ENCODE results near the gene HNRNPLL. TPM values are rescaled to one million over a fixed set of nuclear protein-coding genes. Genes with fewer than 3 reads are reported as not detected.
A peak's percentile ranks its signal among the peaks of the same experiment; 100 is the strongest.

Gene HNRNPLL
- total and polyA plus RNA-seq, 2 of the 13 experiments (the other 11 are each of a cell fraction or from before 2014, with no cell fraction given), result 49.4 to 103 TPM

DNA sequence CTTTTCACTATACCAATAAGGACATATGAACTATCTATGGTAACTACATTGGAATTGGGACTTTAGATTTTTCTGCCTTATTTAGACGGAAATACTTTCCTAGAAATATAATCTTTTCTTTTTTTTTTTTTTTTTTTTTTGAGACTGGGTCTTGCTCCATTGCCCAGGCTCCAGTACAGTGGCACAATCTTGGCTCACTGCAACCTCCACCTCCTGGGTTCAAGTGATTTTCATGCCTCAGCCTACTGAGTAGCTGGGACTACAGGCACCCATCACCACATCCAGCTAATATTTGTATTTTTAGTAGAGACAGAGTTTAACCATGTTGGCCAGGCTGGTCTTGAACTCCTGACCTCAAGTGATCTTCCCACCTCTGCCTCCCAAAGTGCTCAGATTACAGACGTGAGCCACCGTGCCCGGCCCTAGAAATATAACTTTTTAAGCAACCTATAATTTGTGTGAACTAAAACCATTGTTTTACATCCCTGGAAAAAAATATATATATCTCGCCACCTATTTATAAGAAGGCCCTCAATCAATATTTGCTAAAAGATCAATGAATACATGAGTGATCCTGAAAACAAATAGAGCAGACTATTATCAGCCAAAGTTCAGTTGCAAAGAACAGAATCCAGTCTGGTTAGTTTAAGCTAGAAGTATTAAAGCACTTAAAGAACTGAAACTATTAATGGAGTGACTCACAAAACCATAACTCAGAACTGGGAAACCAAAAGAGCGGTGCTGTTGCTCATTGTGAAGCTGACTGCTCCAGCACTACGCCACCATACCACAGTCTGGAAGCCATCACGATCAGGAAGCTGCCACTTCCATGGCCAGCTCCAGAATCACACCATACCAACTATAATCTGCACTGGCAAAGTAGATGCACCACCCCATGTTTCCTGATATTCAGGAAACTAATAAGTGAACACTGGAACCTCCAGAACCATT lies 8.4 kb upstream of the HNRNPLL start (continued):
- TF ChIP-seq, protein P1, sequence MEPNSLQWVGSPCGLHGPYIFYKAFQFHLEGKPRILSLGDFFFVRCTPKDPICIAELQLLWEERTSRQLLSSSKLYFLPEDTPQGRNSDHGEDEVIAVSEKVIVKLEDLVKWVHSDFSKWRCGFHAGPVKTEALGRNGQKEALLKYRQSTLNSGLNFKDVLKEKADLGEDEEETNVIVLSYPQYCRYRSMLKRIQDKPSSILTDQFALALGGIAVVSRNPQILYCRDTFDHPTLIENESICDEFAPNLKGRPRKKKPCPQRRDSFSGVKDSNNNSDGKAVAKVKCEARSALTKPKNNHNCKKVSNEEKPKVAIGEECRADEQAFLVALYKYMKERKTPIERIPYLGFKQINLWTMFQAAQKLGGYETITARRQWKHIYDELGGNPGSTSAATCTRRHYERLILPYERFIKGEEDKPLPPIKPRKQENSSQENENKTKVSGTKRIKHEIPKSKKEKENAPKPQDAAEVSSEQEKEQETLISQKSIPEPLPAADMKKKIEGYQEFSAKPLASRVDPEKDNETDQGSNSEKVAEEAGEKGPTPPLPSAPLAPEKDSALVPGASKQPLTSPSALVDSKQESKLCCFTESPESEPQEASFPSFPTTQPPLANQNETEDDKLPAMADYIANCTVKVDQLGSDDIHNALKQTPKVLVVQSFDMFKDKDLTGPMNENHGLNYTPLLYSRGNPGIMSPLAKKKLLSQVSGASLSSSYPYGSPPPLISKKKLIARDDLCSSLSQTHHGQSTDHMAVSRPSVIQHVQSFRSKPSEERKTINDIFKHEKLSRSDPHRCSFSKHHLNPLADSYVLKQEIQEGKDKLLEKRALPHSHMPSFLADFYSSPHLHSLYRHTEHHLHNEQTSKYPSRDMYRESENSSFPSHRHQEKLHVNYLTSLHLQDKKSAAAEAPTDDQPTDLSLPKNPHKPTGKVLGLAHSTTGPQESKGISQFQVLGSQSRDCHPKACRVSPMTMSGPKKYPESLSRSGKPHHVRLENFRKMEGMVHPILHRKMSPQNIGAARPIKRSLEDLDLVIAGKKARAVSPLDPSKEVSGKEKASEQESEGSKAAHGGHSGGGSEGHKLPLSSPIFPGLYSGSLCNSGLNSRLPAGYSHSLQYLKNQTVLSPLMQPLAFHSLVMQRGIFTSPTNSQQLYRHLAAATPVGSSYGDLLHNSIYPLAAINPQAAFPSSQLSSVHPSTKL (CRISPR knock-in tag; IDR thresholded peaks at IDR 0.05), result peak; percentile 83
- no peak for TF ChIP-seq ZNF484 (CRISPR knock-in tag; IDR thresholded peaks at IDR 0.05; ENCODE audit: borderline replicate concordance, low read depth)
- TF ChIP-seq ZNF431 (CRISPR knock-in tag; IDR thresholded peaks at IDR 0.05; ENCODE audit: borderline replicate concordance, low read depth), result no peak
- TF ChIP-seq ZNF143 (CRISPR knock-in tag; IDR thresholded peaks at IDR 0.05), result no peak
- no peak for TF ChIP-seq TRAFD1 (CRISPR knock-in tag; IDR thresholded peaks at IDR 0.05; ENCODE audit: borderline replicate concordance)
- TF ChIP-seq RXRB (CRISPR knock-in tag; IDR thresholded peaks at IDR 0.05; ENCODE audit: borderline replicate concordance), result peak; percentile 71
- peak; percentile 94 for TF ChIP-seq ASH2L (IDR thresholded peaks at IDR 0.05; ENCODE audit: insufficient read length, low read depth, low read length)
- TF ChIP-seq ZNF101 (CRISPR knock-in tag; IDR thresholded peaks at IDR 0.05; ENCODE audit: borderline replicate concordance, low read depth), result no peak
- peak; percentile 51 for TF ChIP-seq TBL1XR1 (IDR thresholded peaks at IDR 0.05; ENCODE audit: borderline replicate concordance, low read length, partially characterized antibody)
- TF ChIP-seq MIXL1 (CRISPR knock-in tag; IDR thresholded peaks at IDR 0.05), result peak; percentile 43; the same call in 1 of the 2 replicates
- peak; percentile 87 for TF ChIP-seq NCOA2 (CRISPR knock-in tag; IDR thresholded peaks at IDR 0.05)
- TF ChIP-seq, protein P2, sequence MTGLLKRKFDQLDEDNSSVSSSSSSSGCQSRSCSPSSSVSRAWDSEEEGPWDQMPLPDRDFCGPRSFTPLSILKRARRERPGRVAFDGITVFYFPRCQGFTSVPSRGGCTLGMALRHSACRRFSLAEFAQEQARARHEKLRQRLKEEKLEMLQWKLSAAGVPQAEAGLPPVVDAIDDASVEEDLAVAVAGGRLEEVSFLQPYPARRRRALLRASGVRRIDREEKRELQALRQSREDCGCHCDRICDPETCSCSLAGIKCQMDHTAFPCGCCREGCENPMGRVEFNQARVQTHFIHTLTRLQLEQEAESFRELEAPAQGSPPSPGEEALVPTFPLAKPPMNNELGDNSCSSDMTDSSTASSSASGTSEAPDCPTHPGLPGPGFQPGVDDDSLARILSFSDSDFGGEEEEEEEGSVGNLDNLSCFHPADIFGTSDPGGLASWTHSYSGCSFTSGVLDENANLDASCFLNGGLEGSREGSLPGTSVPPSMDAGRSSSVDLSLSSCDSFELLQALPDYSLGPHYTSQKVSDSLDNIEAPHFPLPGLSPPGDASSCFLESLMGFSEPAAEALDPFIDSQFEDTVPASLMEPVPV (CRISPR knock-in tag; IDR thresholded peaks at IDR 0.05), result no peak
- TF ChIP-seq EEA1 (CRISPR knock-in tag; IDR thresholded peaks at IDR 0.05; ENCODE audit: borderline replicate concordance), result no peak
- peak in 1 of 2 experiments; percentile 82; a peak in 2 of 4 replicates for TF ChIP-seq NR2F1 (CRISPR knock-in tag; IDR thresholded peaks at IDR 0.05)
- TF ChIP-seq NR2F6 (IDR thresholded peaks at IDR 0.05), result peak; percentile 68
- TF ChIP-seq NR2F6 (CRISPR knock-in tag; IDR thresholded peaks at IDR 0.05), result peak; percentile 61; the same call in 1 of the 2 replicates
- TF ChIP-seq ZNF354B (CRISPR knock-in tag; IDR thresholded peaks at IDR 0.05), result no peak
- peak; percentile 84 for TF ChIP-seq FOXA3 (CRISPR knock-in tag; IDR thresholded peaks at IDR 0.05)
- TF ChIP-seq SP140L (CRISPR knock-in tag; IDR thresholded peaks at IDR 0.05; ENCODE audit: borderline replicate concordance), result no peak
- peak; percentile 67 for TF ChIP-seq HDAC1 (CRISPR knock-in tag; IDR thresholded peaks at IDR 0.05)
- TF ChIP-seq, protein P3, sequence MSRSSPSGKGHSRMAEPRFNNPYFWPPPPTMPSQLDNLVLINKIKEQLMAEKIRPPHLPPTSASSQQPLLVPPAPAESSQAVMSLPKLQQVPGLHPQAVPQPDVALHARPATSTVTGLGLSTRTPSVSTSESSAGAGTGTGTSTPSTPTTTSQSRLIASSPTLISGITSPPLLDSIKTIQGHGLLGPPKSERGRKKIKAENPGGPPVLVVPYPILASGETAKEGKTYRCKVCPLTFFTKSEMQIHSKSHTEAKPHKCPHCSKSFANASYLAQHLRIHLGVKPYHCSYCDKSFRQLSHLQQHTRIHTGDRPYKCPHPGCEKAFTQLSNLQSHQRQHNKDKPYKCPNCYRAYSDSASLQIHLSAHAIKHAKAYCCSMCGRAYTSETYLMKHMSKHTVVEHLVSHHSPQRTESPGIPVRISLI (CRISPR knock-in tag; IDR thresholded peaks at IDR 0.05; ENCODE audit: borderline replicate concordance), result peak; percentile 81
